NCI-H2196 treated with DMSO at 0.1 percent for 48 hours (cell line): ENCODE results near the gene CACNB1.

Source experiments
- DNase-seq: peaks from one replicate; lab custom pipeline; 2025; ENCODE audit not compliant: unreplicated experiment; lab: John Stamatoyannopoulos, UW

CACNB1 gene

GRCh38 chr17:39225959-39226683 lies 28.7 kb upstream of the CACNB1 start:
- DNase-seq = peak; percentile 33

- no peak for DNase-seq
Measured at GRCh38 chr17:39225308-39225958, 28.0 kb upstream of the CACNB1 start, which contains the start of gene STAC2. Gene STAC2 (minus strand): TSS chr17:39225945. CDS start chr17:39225502, 443 bp downstream.

- no peak for DNase-seq
Measured at GRCh38 chr17:39224778-39225307, 27.4 kb upstream of the CACNB1 start.

GRCh38 chr17:39223907-39224777 lies 26.7 kb upstream of the CACNB1 start:
- no peak for DNase-seq

GRCh38 chr17:39222866-39223834 lies 25.7 kb upstream of the CACNB1 start:
- DNase-seq = no peak

GRCh38 chr17:39222151-39222550 lies 24.7 kb upstream of the CACNB1 start:
- no peak for DNase-seq

GRCh38 chr17:39221572-39221971 lies 24.1 kb upstream of the CACNB1 start:
- no peak for DNase-seq

- no peak for DNase-seq
Measured at GRCh38 chr17:39219647-39220154, 22.2 kb upstream of the CACNB1 start.

- DNase-seq = no peak
Measured at GRCh38 chr17:39218906-39219305, 21.4 kb upstream of the CACNB1 start.

GRCh38 chr17:39217734-39218369 lies 20.4 kb upstream of the CACNB1 start:
- DNase-seq = no peak

GRCh38 chr17:39213852-39214251 lies 16.4 kb upstream of the CACNB1 start:
- DNase-seq = no peak

GRCh38 chr17:39212841-39213480 lies 15.5 kb upstream of the CACNB1 start:
- DNase-seq = no peak

GRCh38 chr17:39212195-39212810 lies 14.8 kb upstream of the CACNB1 start:
- no peak for DNase-seq

GRCh38 chr17:39210093-39210434 lies 12.6 kb upstream of the CACNB1 start:
- no peak for DNase-seq

GRCh38 chr17:39209317-39210092 lies 12.0 kb upstream of the CACNB1 start:
- no peak for DNase-seq

- no peak for DNase-seq
Measured at GRCh38 chr17:39208893-39209292, 11.4 kb upstream of the CACNB1 start.

GRCh38 chr17:39208136-39208535 lies 10.7 kb upstream of the CACNB1 start:
- DNase-seq = no peak

GRCh38 chr17:39205112-39205526 lies 7.7 kb upstream of the CACNB1 start:
- no peak for DNase-seq
